Stimulated activated CD4-positive, alpha-beta T cell treated with anti-CD3 and anti-CD28 coated beads, Interleukin-4, amount 100 ng/mL, for 1 hour (primary cell): ENCODE data around the gene GALNT2.

Experiments used
- DNase-seq: peaks from one replicate; pipeline ENCODE4 v3.0.0-alpha.2; 2020

The GALNT2 gene

GRCh38 chr1:230136453-230137336 is 69.7 kb downstream of the GALNT2 start:
- DNase-seq: no peak

- DNase-seq: no peak
Measured at GRCh38 chr1:230137337-230137815, 70.3 kb downstream of the GALNT2 start.

GRCh38 chr1:230138561-230139239 is 71.7 kb downstream of the GALNT2 start:
- DNase-seq: no peak

- DNase-seq: no peak
Measured at GRCh38 chr1:230139315-230139714, 72.3 kb downstream of the GALNT2 start.

- no peak for DNase-seq
Measured at GRCh38 chr1:230139741-230140140, 72.7 kb downstream of the GALNT2 start.

- no peak for DNase-seq
Measured at GRCh38 chr1:230140221-230141020, 73.4 kb downstream of the GALNT2 start.

- DNase-seq: no peak
Measured at GRCh38 chr1:230141021-230141648, 74.1 kb downstream of the GALNT2 start.

GRCh38 chr1:230141797-230142607 is 75.0 kb downstream of the GALNT2 start:
- DNase-seq: no peak

- no peak for DNase-seq
Measured at GRCh38 chr1:230142608-230143210, 75.7 kb downstream of the GALNT2 start.

- no peak for DNase-seq
Measured at GRCh38 chr1:230143534-230143933, 76.5 kb downstream of the GALNT2 start.

- no peak for DNase-seq
Measured at GRCh38 chr1:230144010-230144614, 77.1 kb downstream of the GALNT2 start.

GRCh38 chr1:230144758-230145504 is 77.9 kb downstream of the GALNT2 start:
- DNase-seq: no peak

GRCh38 chr1:230145505-230145899 is 78.5 kb downstream of the GALNT2 start:
- DNase-seq: no peak

GRCh38 chr1:230145953-230146476 is 79.0 kb downstream of the GALNT2 start:
- DNase-seq: no peak

- no peak for DNase-seq
Measured at GRCh38 chr1:230146709-230147108, 79.7 kb downstream of the GALNT2 start.

GRCh38 chr1:230147253-230148125 is 80.5 kb downstream of the GALNT2 start:
- DNase-seq: no peak

- no peak for DNase-seq
Measured at GRCh38 chr1:230148126-230148652, 81.2 kb downstream of the GALNT2 start.

- no peak for DNase-seq
Measured at GRCh38 chr1:230148768-230149469, 81.9 kb downstream of the GALNT2 start.
